Activated CD4-positive, alpha-beta T cell treated with anti-CD3 and anti-CD28 coated beads for 1 hour (primary cell): ENCODE data around the gene FGD5.
"Not testable (repeated sequence)": the region's sequence is repeated elsewhere in the genome, so short reads cannot be mapped to it uniquely, and the experiment has no call there.

ENCODE experiments used
- DNase-seq: peaks from one replicate; pipeline ENCODE4 v3.0.0-alpha.2; 2020

FGD5 gene

GRCh38 chr3:14808025-14808424 is 10.7 kb upstream of the FGD5 start:
- no peak for DNase-seq

DNA sequence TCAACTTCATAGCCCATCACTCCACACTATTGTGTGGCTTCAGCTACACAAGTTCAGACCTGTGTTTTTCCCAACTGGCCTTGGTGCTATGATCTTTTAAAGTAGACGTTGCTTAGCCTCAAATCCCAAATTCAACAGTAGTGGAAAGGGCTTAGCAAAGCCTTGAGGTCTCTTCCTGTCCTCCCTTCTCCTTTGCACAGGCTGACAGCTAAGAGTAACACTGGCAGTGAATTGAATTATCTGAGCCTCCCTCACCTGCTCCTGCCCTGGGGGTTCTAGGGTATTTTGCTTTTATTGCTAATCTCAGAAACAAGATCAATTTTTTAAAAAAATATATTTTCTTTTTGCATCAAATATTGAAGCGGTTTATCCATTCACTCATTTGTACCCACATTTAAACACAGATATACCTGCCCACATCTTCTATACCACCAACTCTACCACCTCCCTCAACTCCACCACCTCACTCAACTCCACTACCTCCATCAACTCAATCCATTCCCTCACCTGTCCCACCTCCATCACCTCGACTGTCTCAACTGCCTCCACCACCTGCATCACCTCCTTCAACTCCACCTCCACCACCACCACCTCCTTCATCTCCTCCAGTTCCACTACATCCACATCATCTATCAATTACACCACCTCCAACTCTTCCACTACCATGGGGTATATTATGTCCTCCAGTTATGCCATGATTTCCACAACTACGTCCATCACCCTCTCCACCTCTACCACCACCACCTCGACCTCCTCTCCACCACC is 10.1 kb upstream of the FGD5 start:
- DNase-seq = no peak

GRCh38 chr3:14809611-14810010 is 9.2 kb upstream of the FGD5 start:
- DNase-seq = not testable (repeated sequence)

DNA sequence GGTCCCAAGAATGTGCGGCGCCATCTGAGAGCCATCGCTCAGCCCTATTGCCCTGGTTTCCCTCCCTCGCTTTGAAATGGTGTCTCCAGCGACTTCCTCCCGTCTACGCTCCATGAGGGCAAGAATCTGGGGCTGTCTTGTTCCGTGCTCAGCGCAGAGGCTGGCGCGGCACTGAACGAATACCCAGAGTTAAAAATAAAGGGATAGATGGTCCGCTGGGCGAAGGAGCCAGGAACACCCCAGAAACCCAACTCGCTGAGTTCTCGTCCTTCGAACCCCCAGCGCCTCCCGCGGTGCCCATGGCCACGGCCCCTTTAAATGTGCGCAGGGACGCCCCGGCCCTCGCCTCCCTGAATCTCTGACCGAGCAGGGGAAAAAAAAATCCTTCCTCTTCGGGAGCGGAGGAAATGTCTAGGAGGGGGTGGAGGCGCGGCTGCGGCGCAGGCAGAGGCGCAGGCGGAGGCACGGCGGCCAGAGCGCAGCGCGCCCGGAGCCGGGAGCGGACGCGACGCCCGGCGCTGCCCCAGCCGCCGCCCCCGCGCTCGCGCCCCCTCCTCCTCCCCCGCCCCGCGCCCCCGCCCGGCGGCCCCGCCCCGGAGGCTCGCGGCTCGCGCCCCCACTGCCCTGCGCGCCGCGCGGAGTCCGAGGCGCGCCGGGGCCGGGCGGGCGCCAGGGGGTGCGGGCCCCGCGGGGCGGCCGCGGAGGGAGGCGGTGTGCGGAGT is 8.5 kb upstream of the FGD5 start:
- no peak for DNase-seq

- DNase-seq = no peak
These were observed 7.7 kb upstream of the FGD5 start for GRCh38 chr3:14810801-14811661.

- no peak for DNase-seq
These were observed 7.1 kb upstream of the FGD5 start for GRCh38 chr3:14811684-14812083.

DNA sequence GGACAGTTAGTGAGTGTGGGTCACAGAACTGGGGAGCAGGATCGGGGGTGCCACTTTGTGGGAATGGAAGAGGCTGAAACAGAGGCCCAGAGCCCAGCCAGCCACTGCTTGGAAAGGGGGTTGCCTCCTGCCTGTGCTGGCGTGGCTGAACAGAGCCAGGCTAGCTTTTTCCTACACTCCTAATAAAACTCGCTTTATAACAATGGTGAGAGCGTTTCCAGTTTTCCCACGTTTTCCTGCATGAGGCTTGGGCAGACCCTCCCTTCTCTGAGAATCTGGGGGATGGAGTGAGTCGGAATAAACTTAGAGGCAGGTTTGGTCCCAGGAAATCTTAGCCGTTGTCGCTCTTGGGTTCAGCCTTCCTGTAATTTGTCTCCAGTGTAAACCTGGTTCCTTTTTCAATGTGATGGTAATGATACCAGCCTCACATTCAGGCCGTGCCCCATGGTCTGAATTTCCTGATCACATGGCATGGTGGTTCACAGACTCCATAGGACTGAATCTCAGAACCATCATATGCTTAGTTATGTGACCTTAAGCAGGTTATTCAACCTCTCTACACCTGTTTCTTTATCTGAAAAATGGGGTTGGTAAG is 6.5 kb upstream of the FGD5 start:
- DNase-seq = no peak

- DNase-seq = no peak
These were observed 4.3 kb upstream of the FGD5 start for GRCh38 chr3:14814411-14814871.

- DNase-seq = no peak
These were observed 2.4 kb upstream of the FGD5 start for GRCh38 chr3:14816359-14816758.

DNA sequence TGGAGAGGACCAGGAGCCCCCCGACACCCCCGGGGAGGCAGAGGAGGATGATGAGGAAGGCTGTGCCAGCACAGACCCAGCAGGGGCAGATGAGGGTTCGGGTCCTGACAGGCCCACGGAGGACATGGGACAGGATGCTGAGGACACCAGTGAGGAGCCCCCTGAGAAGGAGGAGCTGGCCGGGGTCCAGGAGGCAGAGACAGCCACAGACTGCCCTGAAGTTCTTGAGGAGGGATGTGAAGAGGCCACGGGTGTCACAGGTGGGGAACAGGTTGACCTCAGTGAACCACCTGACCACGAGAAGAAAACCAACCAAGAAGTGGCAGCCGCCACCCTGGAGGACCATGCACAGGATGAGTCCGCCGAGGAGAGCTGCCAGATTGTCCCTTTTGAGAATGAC is 909 bp downstream of the FGD5 start:
- no peak for DNase-seq

DNA sequence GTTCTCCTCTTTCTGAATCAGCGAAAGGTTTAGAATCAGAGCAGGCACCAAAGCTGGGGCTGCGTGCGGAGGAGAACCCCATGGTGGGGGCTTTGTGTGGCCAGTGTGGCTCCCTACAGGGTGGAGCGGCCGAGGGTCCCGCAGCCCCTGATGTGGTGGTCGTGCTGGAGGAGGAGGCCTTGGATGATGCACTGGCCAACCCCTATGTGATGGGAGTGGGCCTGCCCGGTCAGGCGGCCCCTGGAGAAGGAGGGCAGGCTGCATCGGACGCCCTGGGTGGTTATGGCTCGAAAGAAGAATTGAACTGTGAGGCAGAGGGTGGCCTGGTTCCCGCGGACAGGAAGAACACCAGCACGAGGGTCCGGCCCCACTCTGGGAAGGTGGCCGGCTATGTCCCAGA is 1.4 kb downstream of the FGD5 start:
- no peak for DNase-seq

GRCh38 chr3:14821151-14821550 is 2.4 kb downstream of the FGD5 start:
- no peak for DNase-seq

- DNase-seq = no peak
These were observed 3.4 kb downstream of the FGD5 start for GRCh38 chr3:14822134-14822533.

- no peak for DNase-seq
These were observed 4.1 kb downstream of the FGD5 start for GRCh38 chr3:14822670-14823390.

DNA sequence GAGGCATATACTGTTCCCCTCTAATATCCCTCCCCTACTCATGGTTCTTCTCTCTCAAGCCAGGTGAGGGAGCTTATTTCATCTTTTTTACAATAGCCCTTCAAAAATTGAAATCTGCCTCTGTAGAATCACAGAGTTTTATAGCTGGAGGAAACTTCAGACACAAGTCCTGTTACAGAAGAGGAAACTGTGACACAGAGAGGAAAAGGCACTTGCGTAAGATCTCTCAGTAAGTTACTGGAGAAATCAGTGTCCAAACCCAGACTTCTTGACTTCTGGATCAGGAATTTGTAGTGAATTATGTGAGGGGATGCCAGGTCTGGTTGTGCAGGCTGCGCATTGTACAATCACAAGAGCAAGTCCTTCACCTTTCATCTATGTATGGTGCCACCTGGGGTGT is 4.6 kb downstream of the FGD5 start:
- DNase-seq = no peak

DNA sequence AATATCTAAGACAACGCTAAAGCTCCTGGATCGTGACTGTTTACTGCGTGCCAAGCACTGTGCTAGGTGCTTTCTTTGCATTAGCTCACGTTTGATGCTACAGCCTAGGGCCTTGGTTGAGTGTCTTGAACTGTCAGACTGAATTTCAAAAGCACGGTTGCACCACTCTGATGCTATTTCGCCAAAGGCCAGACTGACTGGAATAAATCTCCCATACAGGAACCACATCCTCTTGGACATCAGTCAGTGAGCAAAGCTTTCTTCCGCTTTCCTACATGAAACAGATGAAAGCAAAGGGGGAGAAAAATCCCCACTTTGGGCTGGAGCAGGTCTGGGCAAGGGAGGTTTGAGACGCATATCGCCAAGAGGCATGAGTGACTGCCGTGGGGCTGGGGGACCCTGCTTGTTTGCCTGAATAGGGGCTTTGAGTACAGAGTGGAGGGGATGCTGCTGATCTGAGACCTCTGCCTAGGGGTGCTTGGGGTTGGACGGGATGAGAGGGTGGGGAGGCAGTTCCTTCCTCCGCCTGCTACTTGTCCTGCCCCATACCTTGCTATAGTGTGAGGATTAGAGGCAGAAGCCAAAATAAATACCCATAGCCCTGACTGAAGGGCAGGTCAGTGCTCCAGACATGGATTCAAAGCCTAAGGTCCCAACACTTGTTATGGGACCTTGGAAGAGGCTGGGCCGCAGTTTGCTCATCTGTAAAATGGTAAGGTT is 5.3 kb downstream of the FGD5 start:
- no peak for DNase-seq

- DNase-seq = no peak
These were observed 5.9 kb downstream of the FGD5 start for GRCh38 chr3:14824646-14825045.

DNA sequence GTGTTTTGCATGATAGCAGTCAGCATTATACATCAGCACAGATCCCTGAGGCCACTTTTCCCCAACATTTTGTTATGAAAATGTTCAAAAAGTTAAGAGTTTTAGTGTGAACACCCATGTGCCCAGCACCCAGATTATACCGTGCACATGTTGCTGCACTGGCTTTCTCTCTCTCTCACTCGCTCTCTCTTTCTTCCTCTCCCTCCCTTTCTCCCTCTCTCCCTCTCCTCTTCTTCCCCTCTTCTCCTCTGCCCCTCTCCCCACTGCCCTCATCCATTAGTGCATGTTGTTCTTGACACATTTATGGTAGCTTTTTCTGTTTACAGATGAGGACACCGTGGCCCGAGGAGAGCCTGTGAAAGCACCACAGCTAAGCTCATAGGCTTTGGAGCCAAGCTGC is 7.3 kb downstream of the FGD5 start:
- no peak for DNase-seq

DNA sequence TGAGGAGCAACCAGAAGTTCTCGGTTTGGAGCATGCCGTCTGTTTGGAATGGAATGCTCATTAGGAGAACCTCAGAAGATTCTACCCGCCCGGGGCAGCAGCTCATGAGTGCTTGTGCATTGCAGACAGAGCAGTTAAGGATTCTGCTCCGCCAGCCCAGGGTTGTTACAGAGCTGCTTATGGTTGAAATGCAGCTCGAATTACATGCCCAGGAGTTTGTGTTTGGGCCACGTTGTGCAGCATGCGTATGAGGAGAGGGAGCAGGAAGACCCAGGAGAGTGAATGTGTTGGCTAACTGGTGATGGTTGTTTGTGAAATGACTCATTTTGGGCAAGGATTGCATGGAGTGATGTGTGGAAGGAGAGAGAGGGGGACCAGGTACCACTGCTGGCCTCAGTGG is 9.0 kb downstream of the FGD5 start:
- DNase-seq = no peak

GRCh38 chr3:14829811-14830210 is 11.0 kb downstream of the FGD5 start:
- no peak for DNase-seq

DNA sequence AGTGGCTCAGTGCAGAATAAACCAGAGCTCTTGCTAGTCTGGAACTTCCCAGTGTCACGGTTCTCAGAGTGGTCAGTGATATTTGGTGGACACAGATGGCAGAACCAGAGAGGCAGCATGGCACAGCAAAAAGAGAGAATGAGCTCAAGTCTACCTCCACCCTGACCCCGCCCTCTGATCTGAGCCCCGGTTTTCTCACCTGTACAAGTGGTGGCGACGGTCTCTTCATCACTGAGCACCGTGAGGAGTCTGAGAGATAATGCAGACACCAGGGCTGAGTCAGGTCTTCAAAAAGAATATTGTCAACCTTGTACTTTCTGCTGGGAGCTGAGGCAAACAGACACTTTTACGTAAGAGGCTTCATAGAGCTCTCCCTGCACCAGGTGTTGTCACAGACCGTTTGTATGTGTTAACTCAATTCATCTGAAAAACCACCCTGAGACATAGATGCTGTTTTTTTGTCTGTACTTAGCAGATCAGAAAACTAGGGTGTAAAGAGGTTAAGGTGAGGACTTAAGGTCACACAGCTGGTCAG is 13.2 kb downstream of the FGD5 start:
- DNase-seq = no peak
